Lower leg skin (tissue), 3 donors: ENCODE data around the gene CMTM5.

Source experiments
- POLR2A ChIP-seq, 2 donors: fragments of 450-650 bp; IDR thresholded peaks; one replicate each; pipeline ENCODE4 v1.6.1; 2016 to 2017; ENCODE audit warnings: antibody characterized with exemption in 2 of 2, mild to moderate bottlenecking in 1 of 2, moderate library complexity in 1 of 2
- TF ChIP-seq, protein P1 (sequence below), 3 donors: fragments of 450-650 bp; IDR thresholded peaks; one replicate each; pipeline ENCODE4 v1.5.1; 2016; ENCODE audit warnings: antibody characterized with exemption in 3 of 3, mild to moderate bottlenecking in 3 of 3, moderate library complexity in 2 of 3

GRCh38 chr14:23402296-23403138 is 25.7 kb downstream of the CMTM5 start:
- TF ChIP-seq, protein P1, sequence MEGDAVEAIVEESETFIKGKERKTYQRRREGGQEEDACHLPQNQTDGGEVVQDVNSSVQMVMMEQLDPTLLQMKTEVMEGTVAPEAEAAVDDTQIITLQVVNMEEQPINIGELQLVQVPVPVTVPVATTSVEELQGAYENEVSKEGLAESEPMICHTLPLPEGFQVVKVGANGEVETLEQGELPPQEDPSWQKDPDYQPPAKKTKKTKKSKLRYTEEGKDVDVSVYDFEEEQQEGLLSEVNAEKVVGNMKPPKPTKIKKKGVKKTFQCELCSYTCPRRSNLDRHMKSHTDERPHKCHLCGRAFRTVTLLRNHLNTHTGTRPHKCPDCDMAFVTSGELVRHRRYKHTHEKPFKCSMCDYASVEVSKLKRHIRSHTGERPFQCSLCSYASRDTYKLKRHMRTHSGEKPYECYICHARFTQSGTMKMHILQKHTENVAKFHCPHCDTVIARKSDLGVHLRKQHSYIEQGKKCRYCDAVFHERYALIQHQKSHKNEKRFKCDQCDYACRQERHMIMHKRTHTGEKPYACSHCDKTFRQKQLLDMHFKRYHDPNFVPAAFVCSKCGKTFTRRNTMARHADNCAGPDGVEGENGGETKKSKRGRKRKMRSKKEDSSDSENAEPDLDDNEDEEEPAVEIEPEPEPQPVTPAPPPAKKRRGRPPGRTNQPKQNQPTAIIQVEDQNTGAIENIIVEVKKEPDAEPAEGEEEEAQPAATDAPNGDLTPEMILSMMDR (IDR thresholded peaks at IDR 0.05), result no peak
- no peak for TF ChIP-seq POLR2A (IDR thresholded peaks at IDR 0.05)
